ENCODE data around the gene USP2. TPM values are rescaled to one million over a fixed set of nuclear protein-coding genes. Genes with fewer than 3 reads are reported as not detected.

USP2 gene
- total and polyA plus RNA-seq, 2 of the 8 experiments (the other 6 are each of a cell fraction or from before 2014, with no cell fraction given) = 2.2 to 6.9 TPM

DNA sequence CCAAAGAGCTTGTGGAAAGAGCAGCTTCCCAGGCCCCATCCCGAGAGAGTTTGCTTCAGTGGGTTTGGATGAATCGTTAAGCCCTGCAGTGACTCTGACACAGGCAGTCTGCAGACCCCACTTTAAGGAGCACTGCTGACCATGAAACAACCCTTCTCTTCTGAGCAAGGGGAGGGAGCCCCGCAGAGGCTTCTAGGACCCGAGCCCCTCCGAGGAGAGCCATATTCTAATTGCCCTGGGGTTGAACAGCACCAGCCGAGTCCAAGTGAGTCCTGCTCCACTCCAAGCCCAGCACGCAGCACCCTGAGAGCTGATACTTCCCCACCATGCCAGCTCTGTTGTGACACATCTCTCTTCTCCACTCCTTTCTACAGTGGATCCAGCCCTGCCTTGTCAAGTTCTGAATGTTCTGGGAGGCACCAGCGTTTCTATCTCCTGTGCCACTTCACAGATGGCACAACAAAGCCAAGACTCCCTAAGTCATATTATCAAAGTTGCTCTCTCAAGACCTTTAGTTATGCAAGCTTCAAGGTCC is 10.4 kb downstream of the USP2 start:
- Histone ChIP-seq H2BK20ac (ENCODE audit: low read length) (no peak overlapping the region), H3K56ac (replicated peaks; ENCODE audit: insufficient read length, low read depth, low read length) (no peak overlapping the region), H3K4me3 (ENCODE audit: extremely low read depth in 1 of 4, insufficient read depth in 2 of 4, low read depth in 3 of 4, low read length in 4 of 4) (no peak overlapping the region), H2AFZ (ENCODE audit: low read length) (no peak overlapping the region), H4K91ac (replicated peaks; ENCODE audit: insufficient read length, low read length) (no peak overlapping the region), H3K36me3 (ENCODE audit: control insufficient read depth in 2 of 4, insufficient read depth in 4 of 4, low read length in 3 of 4) (no peaks in the 10 kb centered on the region), H2AK5ac (ENCODE audit: low read depth, low read length) (0 out of 2 replicates have a peak overlapping the region, but pooled peaks have one; percentile 42), H3K4me2 (ENCODE audit: insufficient read depth in 1 of 2, low read depth in 2 of 2, low read length in 2 of 2) (no peak overlapping the region), H2BK5ac (ENCODE audit: low read depth, low read length) (no peak overlapping the region), H3K27ac (ENCODE audit: low read depth, low read length) (no peak overlapping the region), H4K8ac (ENCODE audit: extremely low read depth, insufficient read depth, low read length) (no peak overlapping the region), H3K23me2 (ENCODE audit: low read depth, low read length) (no peaks in the 10 kb centered on the region), H2BK12ac (ENCODE audit: low read depth, low read length) (no peak overlapping the region), H4K20me1 (replicated peaks in 1 of 2; ENCODE audit: control insufficient read depth in 1 of 2, insufficient read depth in 2 of 2, low read length in 2 of 2) (peaks cover 0 to 8% of the 10 kb centered on the region in 2 experiments), H3K4me1 (replicated peaks in 1 of 4; ENCODE audit: control insufficient read depth in 3 of 4, insufficient read depth in 4 of 4, low read length in 3 of 4) (peaks cover 0 to 33% (median 19%) of the 10 kb centered on the region in 4 experiments; a peak in 6 of 7 replicates), H3K23ac (ENCODE audit: insufficient read length) (no peak overlapping the region), H3K27me3 (replicated peaks in 1 of 4; ENCODE audit: control insufficient read depth in 3 of 4, extremely low read depth in 1 of 4, insufficient read depth in 3 of 4, low read length in 3 of 4) (peaks cover 0 to 5% (median 2%) of the 10 kb centered on the region in 4 experiments; a peak in 3 of 7 replicates), H3K14ac (ENCODE audit: insufficient read length) (no peak overlapping the region), H3K79me2 (ENCODE audit: control insufficient read depth in 1 of 2, insufficient read depth in 2 of 2, low read length in 2 of 2) (no peaks in the 10 kb centered on the region), H3K18ac (ENCODE audit: extremely low read depth, low read length) (no peak overlapping the region), H2BK120ac (replicated peaks; ENCODE audit: low read depth, low read length) (no peak overlapping the region), H4K5ac (ENCODE audit: insufficient read length, low read depth, low read length) (no peak overlapping the region), H3K9me3 (ENCODE audit: insufficient read depth in 2 of 2, low read depth in 1 of 2, low read length in 1 of 2) (no peaks in the 10 kb centered on the region; a peak in 1 of 4 replicates), H3K79me1 (ENCODE audit: low read depth, low read length) (no peaks in the 10 kb centered on the region), H3K9ac (replicated peaks in 1 of 4; ENCODE audit: extremely low read depth in 1 of 4, low read depth in 3 of 4, low read length in 3 of 4) (no peak overlapping the region), H2BK15ac (ENCODE audit: low read length) (no peak overlapping the region), H3K4ac (replicated peaks; ENCODE audit: insufficient read length, low read depth, low read length) (no peak overlapping the region)
- 83% methylated on average over 8 of the region's 8 CpGs; no CpG with 5 or more reads in 1 of the 2 experiments for WGBS, 2 experiments (ENCODE audit: extremely low coverage in 1 of 2, insufficient coverage in 1 of 2, insufficient read length in 1 of 2, insufficient replicate concordance in 2 of 2, low coverage in 1 of 2, low lambda C conversion rate in 2 of 2, missing lambda C conversion rate in 1 of 2)
- POLR2A ChIA-PET (ENCODE audit: partially characterized antibody) = interaction anchor here (0.6 to 6.6 kb wide), 4 partner anchors 9 to 46 kb away, joined by 3 to 32 read pairs (median 3); no protein-coding TSS in a partner anchor
- DNase-seq (ENCODE audit: low read depth in 1 of 2, low spot score in 2 of 2) (no peak), FAIRE-seq (no peak)
- CTCF ChIA-PET (ENCODE audit: partially characterized antibody) = interaction anchor here (0.6 to 26.3 kb wide), 13 partner anchors 11 to 387 kb away, joined by 3 to 474 read pairs (median 5); partner anchors contain the start of genes C1QTNF5, MFRP and USP2
- TF ChIP-seq NRF1 (IDR thresholded peaks at IDR 0.05; ENCODE audit: low read depth, low read length) (no peak), CEBPB (IDR thresholded peaks at IDR 0.05; ENCODE audit: low read depth, low read length) (no peak), JUN (IDR thresholded peaks at IDR 0.05; ENCODE audit: low read depth, low read length) (no peak), CTBP2 (IDR thresholded peaks at IDR 0.05; ENCODE audit: borderline replicate concordance, insufficient read depth, insufficient read length, low read length) (no peak), POLR2AphosphoS5 (IDR thresholded peaks at IDR 0.05; ENCODE audit: low read depth, low read length) (no peak), SUZ12 (IDR thresholded peaks at IDR 0.05; ENCODE audit: low read length) (no peak)
- TF ChIP-seq, protein P1, sequence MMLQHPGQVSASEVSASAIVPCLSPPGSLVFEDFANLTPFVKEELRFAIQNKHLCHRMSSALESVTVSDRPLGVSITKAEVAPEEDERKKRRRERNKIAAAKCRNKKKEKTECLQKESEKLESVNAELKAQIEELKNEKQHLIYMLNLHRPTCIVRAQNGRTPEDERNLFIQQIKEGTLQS (IDR thresholded peaks at IDR 0.05; ENCODE audit: insufficient read depth, low read depth, low read length) = no peak
- TF ChIP-seq, protein P2, sequence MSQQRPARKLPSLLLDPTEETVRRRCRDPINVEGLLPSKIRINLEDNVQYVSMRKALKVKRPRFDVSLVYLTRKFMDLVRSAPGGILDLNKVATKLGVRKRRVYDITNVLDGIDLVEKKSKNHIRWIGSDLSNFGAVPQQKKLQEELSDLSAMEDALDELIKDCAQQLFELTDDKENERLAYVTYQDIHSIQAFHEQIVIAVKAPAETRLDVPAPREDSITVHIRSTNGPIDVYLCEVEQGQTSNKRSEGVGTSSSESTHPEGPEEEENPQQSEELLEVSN (IDR thresholded peaks at IDR 0.05) = no peak
- TF ChIP-seq, protein P3, sequence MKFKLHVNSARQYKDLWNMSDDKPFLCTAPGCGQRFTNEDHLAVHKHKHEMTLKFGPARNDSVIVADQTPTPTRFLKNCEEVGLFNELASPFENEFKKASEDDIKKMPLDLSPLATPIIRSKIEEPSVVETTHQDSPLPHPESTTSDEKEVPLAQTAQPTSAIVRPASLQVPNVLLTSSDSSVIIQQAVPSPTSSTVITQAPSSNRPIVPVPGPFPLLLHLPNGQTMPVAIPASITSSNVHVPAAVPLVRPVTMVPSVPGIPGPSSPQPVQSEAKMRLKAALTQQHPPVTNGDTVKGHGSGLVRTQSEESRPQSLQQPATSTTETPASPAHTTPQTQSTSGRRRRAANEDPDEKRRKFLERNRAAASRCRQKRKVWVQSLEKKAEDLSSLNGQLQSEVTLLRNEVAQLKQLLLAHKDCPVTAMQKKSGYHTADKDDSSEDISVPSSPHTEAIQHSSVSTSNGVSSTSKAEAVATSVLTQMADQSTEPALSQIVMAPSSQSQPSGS (IDR thresholded peaks at IDR 0.05; ENCODE audit: low read length) = no peak
